GM12892 (cell line): ENCODE results near the gene AHCTF1.

Experiments used
- POLR2A ChIP-seq: IDR thresholded peaks from 2 replicates; pipeline ENCODE4 v1.6.1; 2011; ENCODE audit warnings: low read depth, low read length, control low read depth
- POLR2AphosphoS5 ChIP-seq: IDR thresholded peaks from 2 replicates; pipeline ENCODE4 v1.6.1; 2011; ENCODE audit warnings: low read depth, low read length, control low read depth
- TAF1 ChIP-seq: IDR thresholded peaks from 2 replicates; pipeline ENCODE4 v1.6.1; 2011; ENCODE audit warnings: low read depth, mild to moderate bottlenecking, control low read depth, low read length, borderline replicate concordance

DNA sequence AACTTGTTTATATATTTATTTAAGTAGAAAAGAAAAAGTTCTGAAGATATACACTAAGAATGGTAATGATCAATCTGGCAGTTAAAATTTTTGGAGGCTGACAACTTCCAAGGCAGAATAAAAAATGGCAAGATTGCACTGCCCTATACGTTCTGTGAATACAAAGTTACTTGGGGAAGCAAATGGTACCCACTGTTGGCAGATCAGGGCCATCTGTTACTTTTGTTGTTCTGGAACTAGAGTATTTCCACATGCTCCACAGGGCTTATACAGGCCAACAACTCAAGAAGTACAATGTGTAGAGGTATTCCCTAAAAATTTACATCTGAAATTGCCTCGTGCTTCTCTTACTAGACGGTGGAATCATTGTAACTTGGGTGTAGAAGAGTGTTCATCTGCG, 53.2 kb downstream of the AHCTF1 start:
- TF ChIP-seq POLR2A (no peak), POLR2AphosphoS5 (no peak), TAF1 (no peak)
